Tibial nerve (tissue), 4 donors: ENCODE results near the gene TANC1.

Experiments used
- EP300 ChIP-seq, 2 donors: sonication (generic); formaldehyde crosslinking; IDR thresholded peaks; one replicate each; pipeline ENCODE4 v1.6.1; 2017; ENCODE audit warnings: antibody characterized with exemption in 2 of 2, mild to moderate bottlenecking in 1 of 2
- POLR2A ChIP-seq, 2 donors: fragments of 450-650 bp; IDR thresholded peaks; one replicate each; pipeline ENCODE4 v1.6.1; 2017; ENCODE audit warnings: antibody characterized with exemption in 2 of 2, mild to moderate bottlenecking in 2 of 2, moderate library complexity in 2 of 2
- TF ChIP-seq, protein P1 (sequence below), 5 experiments: fragments of 200-600 bp in 3 of 5; fragments of 450-650 bp in 2 of 5; sonication (generic) in 3 of 5; IDR thresholded peaks; one replicate each; pipeline ENCODE4 v1.5.1; 2016 to 2019; ENCODE audit warnings: antibody characterized with exemption in 5 of 5, mild to moderate bottlenecking in 3 of 5, moderate library complexity in 2 of 5

DNA sequence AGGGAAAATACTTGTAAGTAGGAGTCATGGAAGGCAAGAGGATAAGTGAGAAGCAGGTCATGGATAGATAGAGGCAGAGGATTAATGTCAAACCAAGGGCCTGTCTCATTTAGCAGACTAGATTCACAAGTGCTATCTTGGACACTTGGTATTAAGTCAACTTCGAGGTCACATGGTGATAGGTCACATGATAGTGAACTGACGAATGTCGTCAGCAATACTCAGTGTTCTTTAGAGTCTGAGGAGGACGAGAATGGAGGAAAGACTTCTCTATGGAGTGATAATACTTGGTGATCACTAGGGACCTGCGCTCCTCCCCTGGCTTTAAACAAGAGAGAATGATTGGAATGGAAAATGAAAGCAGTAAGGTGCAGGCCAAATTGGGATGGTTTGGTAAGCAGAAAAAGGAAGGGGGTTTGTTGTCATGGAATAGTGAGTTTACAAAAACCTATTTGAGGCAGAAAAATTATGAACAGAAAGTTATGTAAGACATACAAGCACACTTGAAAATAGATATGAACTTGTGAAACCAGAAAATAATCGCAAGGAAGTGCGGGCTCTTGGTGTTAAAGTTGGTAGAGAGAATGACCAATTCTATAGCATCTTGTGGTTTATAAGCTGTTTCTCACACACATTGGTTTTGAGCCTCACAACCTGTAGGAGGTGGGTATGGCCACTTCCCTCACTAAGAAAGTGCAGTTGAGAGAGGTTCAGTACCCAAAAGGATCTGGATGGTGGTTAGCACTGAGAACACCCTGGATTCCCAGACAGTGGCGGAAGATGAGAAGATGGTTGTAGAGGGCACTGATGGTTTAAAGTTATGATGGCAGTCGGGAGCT, 176.6 kb downstream of the TANC1 start:
- no peak for TF ChIP-seq POLR2A (IDR thresholded peaks at IDR 0.05)
- TF ChIP-seq, protein P1, sequence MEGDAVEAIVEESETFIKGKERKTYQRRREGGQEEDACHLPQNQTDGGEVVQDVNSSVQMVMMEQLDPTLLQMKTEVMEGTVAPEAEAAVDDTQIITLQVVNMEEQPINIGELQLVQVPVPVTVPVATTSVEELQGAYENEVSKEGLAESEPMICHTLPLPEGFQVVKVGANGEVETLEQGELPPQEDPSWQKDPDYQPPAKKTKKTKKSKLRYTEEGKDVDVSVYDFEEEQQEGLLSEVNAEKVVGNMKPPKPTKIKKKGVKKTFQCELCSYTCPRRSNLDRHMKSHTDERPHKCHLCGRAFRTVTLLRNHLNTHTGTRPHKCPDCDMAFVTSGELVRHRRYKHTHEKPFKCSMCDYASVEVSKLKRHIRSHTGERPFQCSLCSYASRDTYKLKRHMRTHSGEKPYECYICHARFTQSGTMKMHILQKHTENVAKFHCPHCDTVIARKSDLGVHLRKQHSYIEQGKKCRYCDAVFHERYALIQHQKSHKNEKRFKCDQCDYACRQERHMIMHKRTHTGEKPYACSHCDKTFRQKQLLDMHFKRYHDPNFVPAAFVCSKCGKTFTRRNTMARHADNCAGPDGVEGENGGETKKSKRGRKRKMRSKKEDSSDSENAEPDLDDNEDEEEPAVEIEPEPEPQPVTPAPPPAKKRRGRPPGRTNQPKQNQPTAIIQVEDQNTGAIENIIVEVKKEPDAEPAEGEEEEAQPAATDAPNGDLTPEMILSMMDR (IDR thresholded peaks at IDR 0.05) = no peak
- TF ChIP-seq EP300 (IDR thresholded peaks at IDR 0.05) = no peak
